IMR-90 (cell line): Measurements from ENCODE around the gene SPATA31C1.
"Not testable (repeated sequence)": the region's sequence is repeated elsewhere in the genome, so short reads cannot be mapped to it uniquely, and the experiment has no call there.

ENCODE experiments used
- CHD1 ChIP-seq: IDR thresholded peaks from 2 replicates; pipeline ENCODE4 v1.6.1; 2012; ENCODE audit warnings: low read depth, low read length, improper control_type of control experiment
- CTCF ChIP-seq: conservative IDR thresholded peaks from 2 replicates; pipeline ENCODE4 v1.5.1; 2012; ENCODE audit warnings: mild to moderate bottlenecking, low read depth, low read length, improper control_type of control experiment
- MXI1 ChIP-seq: IDR thresholded peaks from 2 replicates; pipeline ENCODE4 v1.6.1; 2012; ENCODE audit warnings: low read depth, mild to moderate bottlenecking, low read length, moderate library complexity, borderline replicate concordance
- POLR2A ChIP-seq: IDR thresholded peaks from 2 replicates; pipeline ENCODE4 v1.6.1; 2012; ENCODE audit warnings: mild to moderate bottlenecking, low read depth, low read length
- RCOR1 ChIP-seq: IDR thresholded peaks from 2 replicates; pipeline ENCODE4 v1.6.1; 2012; ENCODE audit warnings: mild to moderate bottlenecking, low read length, improper control_type of control experiment; ENCODE audit not compliant: insufficient replicate concordance
- SMC3 ChIP-seq: fragments of 150-350 bp; IDR thresholded peaks from 2 replicates; pipeline ENCODE4 v1.6.1; 2016; ENCODE audit warnings: low read depth, mild to moderate bottlenecking, antibody characterized with exemption, low read length, moderate library complexity
- USF2 ChIP-seq: fragments of 150-350 bp; IDR thresholded peaks from 2 replicates; pipeline ENCODE4 v1.6.1; 2017; ENCODE audit warnings: mild to moderate bottlenecking, antibody characterized with exemption, low read length, low read depth

- TF ChIP-seq POLR2A, SMC3, CTCF, CHD1, RCOR1, USF2, MXI1: not testable (repeated sequence)
Measured at GRCh38 chr9:87919013-87919412, 1.3 kb downstream of the SPATA31C1 start.
